GM13976 (cell line): ENCODE data around the gene ATXN1.

Experiments used
- DNase-seq: peaks from one replicate; pipeline ENCODE4 v3.0.0; 2012; ENCODE audit warnings: low spot score
- CTCF ChIP-seq: IDR thresholded peaks from 2 replicates; pipeline ENCODE4 v1.5.1; 2012; ENCODE audit warnings: borderline replicate concordance, mild to moderate bottlenecking; ENCODE audit not compliant: insufficient read depth; ENCODE audit errors: extremely low read depth, missing control alignments, control extremely low read depth
- in situ Hi-C: fragments of 300-500 bp; cut with MboI; formaldehyde crosslinking; loops from one replicate; pipeline ENCODE4 v1.12.0; 2022; ENCODE audit warnings: low sequenced_read_pairs, mixed read lengths, inconsistent platforms; ENCODE audit not compliant: unreplicated experiment

The ATXN1 gene

GRCh38 chr6:16555550-16555949, 205.7 kb downstream of the ATXN1 start:
- no peak for TF ChIP-seq CTCF
- in situ Hi-C loops: no loop called here
- DNase-seq: no peak

GRCh38 chr6:16553531-16553930, 207.7 kb downstream of the ATXN1 start:
- in situ Hi-C loops: no loop called here
- no peak for DNase-seq
- TF ChIP-seq CTCF: no peak

DNA sequence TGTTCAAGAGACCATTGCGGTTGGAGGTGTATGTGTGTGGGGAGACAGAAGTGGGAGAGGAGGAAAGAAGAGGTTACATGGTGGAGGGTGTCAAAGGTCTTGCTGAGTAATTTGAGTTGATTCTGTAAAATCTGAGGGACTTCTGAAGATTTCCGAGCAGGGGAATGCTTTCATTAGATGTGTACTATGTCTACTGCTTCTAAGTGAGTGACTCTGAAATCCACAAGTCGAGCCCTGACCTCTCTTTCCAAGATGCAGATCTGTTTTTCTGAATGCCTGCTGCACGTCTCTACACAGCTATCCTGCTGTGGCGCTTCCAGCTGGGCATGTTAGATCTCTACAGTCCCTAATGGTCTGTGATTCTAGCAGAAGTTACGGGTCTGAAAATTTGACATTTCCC, 209.8 kb downstream of the ATXN1 start:
- TF ChIP-seq CTCF: no peak
- no peak for DNase-seq
- in situ Hi-C loops: no loop called here

- no peak for TF ChIP-seq CTCF
- in situ Hi-C loops: no loop called here
- DNase-seq: no peak
Observed at GRCh38 chr6:16548121-16548520, 213.1 kb downstream of the ATXN1 start.

- no peak for TF ChIP-seq CTCF
- no peak for DNase-seq
- in situ Hi-C loops: no loop called here
Observed at GRCh38 chr6:16547587-16547986, 213.7 kb downstream of the ATXN1 start.

GRCh38 chr6:16546861-16547260, 214.4 kb downstream of the ATXN1 start:
- in situ Hi-C loops: no loop called here
- TF ChIP-seq CTCF: no peak
- no peak for DNase-seq

DNA sequence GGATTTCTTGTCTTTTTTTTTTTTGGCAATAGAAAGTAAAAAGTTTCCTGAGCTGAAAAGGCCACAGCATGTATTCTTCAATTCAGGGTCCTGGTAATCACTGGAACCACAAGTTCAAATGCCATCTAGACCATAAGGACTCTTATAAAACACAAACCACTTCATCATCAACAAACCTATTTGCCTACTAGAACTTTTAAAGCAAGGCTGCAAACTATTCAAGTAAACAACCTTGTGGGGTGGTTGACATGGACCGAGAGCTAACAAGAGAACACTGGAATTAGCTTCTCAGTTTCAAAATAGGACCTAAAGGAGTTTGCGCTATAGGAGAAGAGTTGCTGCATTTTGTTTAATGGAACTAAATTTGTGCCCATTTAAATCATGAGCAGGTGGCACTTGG, 215.9 kb downstream of the ATXN1 start:
- TF ChIP-seq CTCF: no peak
- DNase-seq: no peak
- in situ Hi-C loops: no loop called here
